ENCODE data around the gene LCN1. TPM values are rescaled to one million over a fixed set of nuclear protein-coding genes. Genes with fewer than 3 reads are reported as not detected.
"Not testable (repeated sequence)": the region's sequence is repeated elsewhere in the genome, so short reads cannot be mapped to it uniquely, and the experiment has no call there.

The LCN1 gene
- total and polyA plus RNA-seq, 2 experiments from 2014 or later, result not detected

DNA sequence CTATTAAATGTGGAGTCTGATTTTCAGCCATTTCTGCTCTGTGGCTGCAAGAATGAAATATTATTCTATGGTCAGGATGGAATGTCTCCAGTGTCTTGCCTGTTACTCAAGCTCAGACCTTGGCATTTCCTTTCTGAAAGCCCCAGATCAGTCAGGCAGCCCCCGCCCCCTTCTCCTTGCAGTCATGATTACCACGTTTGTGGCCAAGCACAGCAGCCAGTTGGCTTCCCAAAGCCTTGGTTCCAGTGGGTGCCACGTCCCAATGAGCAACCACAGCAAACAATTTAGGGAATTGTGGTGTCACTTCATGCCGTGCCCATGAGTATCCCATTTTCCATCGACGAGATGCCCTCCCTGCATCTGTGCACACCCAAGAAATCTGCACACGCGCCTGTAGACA lies 15.0 kb downstream of the LCN1 start:
- H3K9me3 ChIP-seq (ENCODE audit: low read depth), result no peaks in the 10 kb centered on the region
- no peak overlapping the region for H3K9ac ChIP-seq
- 46 to 49% methylated on average over 8 of the region's 8 CpGs for WGBS, 2 experiments (ENCODE audit: low coverage in 1 of 2, low lambda C conversion rate in 2 of 2, missing lambda C conversion rate in 2 of 2)
- peak; percentile 48 for DNase-seq
- no peaks in the 10 kb centered on the region for H3K36me3 ChIP-seq (ENCODE audit: low read depth)
- H2AFZ ChIP-seq, result no peak overlapping the region
- in situ Hi-C loops (cut with MboI), result no loop called here
- H3K27me3 ChIP-seq (replicated peaks; ENCODE audit: insufficient read depth), result peaks cover 19% of the 10 kb centered on the region
- no peak overlapping the region for H3K27ac ChIP-seq
- no peaks in the 10 kb centered on the region for H3K4me1 ChIP-seq (ENCODE audit: insufficient read depth)
- H3F3A ChIP-seq (ENCODE audit: insufficient read depth), result no peaks in the 10 kb centered on the region
- no peak for TF ChIP-seq EZH2 (IDR thresholded peaks at IDR 0.05; ENCODE audit: insufficient read depth, poor library complexity, severe bottlenecking)
- no peak for TF ChIP-seq EZH2phosphoT487 (IDR thresholded peaks at IDR 0.05; ENCODE audit: insufficient read depth, low read depth)
- H3K4me2 ChIP-seq (ENCODE audit: unreplicated experiment), result no peak overlapping the region
- H4K20me1 ChIP-seq (ENCODE audit: insufficient read depth), result no peaks in the 10 kb centered on the region
- H3K9me2 ChIP-seq (ENCODE audit: insufficient read depth), result no peaks in the 10 kb centered on the region
- H3K4me3 ChIP-seq, result no peak overlapping the region
- H3K79me2 ChIP-seq (ENCODE audit: insufficient read depth), result no peaks in the 10 kb centered on the region

DNA sequence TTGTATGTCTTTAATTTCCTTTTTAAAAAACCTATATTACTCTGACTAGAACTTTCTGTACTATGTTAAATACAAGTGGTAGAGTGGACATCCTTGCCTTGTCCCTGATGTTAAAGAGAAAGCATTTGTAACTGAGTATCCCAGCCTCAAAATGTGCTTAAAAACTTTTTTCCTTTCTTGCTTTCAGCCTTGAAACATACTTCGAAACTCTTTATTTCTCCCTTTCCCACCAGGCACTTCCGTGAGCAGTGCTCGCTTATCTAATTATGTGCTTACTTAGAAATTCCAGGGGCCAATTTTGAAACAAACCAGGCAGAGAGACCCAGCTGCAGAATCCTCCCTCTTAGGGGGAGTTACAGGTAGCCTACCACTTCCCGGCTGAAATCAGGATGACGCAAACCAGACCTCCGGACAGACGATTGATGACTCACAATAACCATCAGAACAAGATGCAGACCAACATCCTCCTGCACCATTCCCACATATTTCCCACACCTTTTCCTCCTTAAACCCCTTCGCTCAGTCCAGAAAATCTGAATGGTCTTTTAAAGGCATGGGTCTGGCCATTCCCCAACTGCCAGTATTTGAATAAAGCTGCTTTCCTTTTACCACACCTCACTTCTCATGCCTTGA lies 22.1 kb downstream of the LCN1 start:
- H3K79me2 ChIP-seq (ENCODE audit: insufficient read depth); H3K9me2 ChIP-seq (ENCODE audit: insufficient read depth); H3K36me3 ChIP-seq (ENCODE audit: low read depth); H3K27me3 ChIP-seq (replicated peaks; ENCODE audit: insufficient read depth); H4K20me1 ChIP-seq (ENCODE audit: insufficient read depth); H3F3A ChIP-seq (ENCODE audit: insufficient read depth); in situ Hi-C loops (cut with MboI); H3K4me2 ChIP-seq (ENCODE audit: unreplicated experiment); H3K4me1 ChIP-seq (ENCODE audit: insufficient read depth); H3K4me3 ChIP-seq; H3K9ac ChIP-seq; H2AFZ ChIP-seq; H3K27ac ChIP-seq; H3K9me3 ChIP-seq (ENCODE audit: low read depth): not testable (repeated sequence)
- WGBS, 2 experiments (ENCODE audit: low coverage in 1 of 2, low lambda C conversion rate in 2 of 2, missing lambda C conversion rate in 2 of 2), result 1 to 3% methylated on average over 8 of the region's 8 CpGs
- peak; percentile 24 for DNase-seq

DNA sequence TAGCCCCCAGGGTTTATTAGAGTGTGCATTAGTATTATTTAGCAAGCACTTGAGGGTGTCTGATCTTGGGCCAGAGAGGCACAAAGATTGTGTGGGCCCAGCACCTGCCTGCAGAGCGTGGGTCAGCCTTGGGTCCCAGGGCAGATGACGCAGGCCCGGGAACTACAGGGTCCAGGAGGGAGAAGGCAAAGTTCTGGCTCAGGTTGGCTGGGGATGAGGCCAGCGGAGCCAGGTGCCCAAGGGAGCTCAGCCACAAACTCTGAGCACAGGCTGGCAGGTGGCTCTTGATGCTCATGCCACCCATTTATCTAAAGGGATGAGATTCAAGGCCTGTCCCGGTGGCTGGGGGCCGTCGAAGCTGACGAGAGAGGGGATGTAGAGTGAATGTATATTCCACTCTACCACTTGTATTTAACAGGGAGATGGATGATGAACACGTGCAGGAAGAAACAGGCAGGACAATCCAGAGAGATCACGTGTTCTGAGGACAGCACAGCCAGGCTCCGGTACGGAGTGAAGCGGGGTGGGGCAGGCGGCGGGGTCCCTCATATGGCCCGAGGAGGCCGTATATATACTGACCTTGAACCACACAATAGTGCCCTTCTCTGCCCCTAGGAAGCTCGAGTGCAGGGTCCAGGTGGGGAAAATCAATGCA lies 23.9 kb downstream of the LCN1 start:
- no peaks in the 10 kb centered on the region for H3K36me3 ChIP-seq (ENCODE audit: low read depth)
- no peak overlapping the region for H3K4me2 ChIP-seq (ENCODE audit: unreplicated experiment)
- no peak overlapping the region for H3K27ac ChIP-seq
- H3K79me2 ChIP-seq (ENCODE audit: insufficient read depth), result no peaks in the 10 kb centered on the region
- no peak overlapping the region for H2AFZ ChIP-seq
- in situ Hi-C loops (cut with MboI), result no loop called here
- no peaks in the 10 kb centered on the region for H3K27me3 ChIP-seq (replicated peaks; ENCODE audit: insufficient read depth)
- H3K9me3 ChIP-seq (ENCODE audit: low read depth), result no peaks in the 10 kb centered on the region
- TF ChIP-seq EZH2 (IDR thresholded peaks at IDR 0.05; ENCODE audit: insufficient read depth, poor library complexity, severe bottlenecking) (no peak), EZH2phosphoT487 (IDR thresholded peaks at IDR 0.05; ENCODE audit: insufficient read depth, low read depth) (no peak)
- H3K9ac ChIP-seq, result no peak overlapping the region
- H3F3A ChIP-seq (ENCODE audit: insufficient read depth), result no peaks in the 10 kb centered on the region
- 62 to 63% methylated on average over 18 of the region's 18 CpGs for WGBS, 2 experiments (ENCODE audit: low coverage in 1 of 2, low lambda C conversion rate in 2 of 2, missing lambda C conversion rate in 2 of 2)
- DNase-seq, result no peak
- H3K9me2 ChIP-seq (ENCODE audit: insufficient read depth), result no peaks in the 10 kb centered on the region
- H3K4me1 ChIP-seq (ENCODE audit: insufficient read depth), result no peaks in the 10 kb centered on the region
- no peaks in the 10 kb centered on the region for H4K20me1 ChIP-seq (ENCODE audit: insufficient read depth)
- H3K4me3 ChIP-seq, result no peak overlapping the region

DNA sequence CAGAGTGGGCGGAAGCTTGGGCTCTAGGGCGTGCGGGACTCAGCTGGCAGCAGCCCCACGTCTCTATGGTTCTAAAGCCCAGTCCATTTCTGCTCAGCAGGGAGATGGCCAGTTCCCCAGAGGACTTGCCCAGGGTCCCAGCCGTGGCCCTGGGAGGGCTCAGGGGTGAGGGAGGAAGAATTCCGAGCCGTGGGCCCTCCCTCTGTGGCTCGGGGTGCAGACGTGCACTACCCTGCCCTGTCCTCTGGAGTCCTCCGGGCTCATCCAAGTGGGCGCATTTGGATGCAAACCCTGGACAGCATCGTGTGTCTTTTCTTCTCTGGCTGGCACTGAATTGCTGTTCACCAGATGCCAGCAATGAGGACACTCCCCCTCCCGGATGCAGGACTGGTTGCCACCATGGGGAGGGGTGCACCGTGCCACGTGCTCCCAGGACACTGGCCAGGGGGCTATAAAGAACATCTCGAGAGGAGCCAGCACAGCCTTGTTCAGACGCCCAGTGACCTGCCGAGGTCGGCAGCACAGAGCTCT lies 24.5 kb downstream of the LCN1 start, which contains the start of gene OBP2A:
Gene OBP2A, plus strand, starts transcription at position 481 of the 531 bp plus-strand sequence. CDS start 55 bp downstream, outside the sequence.
- H3K4me1 ChIP-seq (ENCODE audit: insufficient read depth); H3K27ac ChIP-seq; in situ Hi-C loops (cut with MboI); H3K9me3 ChIP-seq (ENCODE audit: low read depth); H3K4me3 ChIP-seq; H3K4me2 ChIP-seq (ENCODE audit: unreplicated experiment); H3K36me3 ChIP-seq (ENCODE audit: low read depth); H3K27me3 ChIP-seq (replicated peaks; ENCODE audit: insufficient read depth); H3F3A ChIP-seq (ENCODE audit: insufficient read depth); H3K79me2 ChIP-seq (ENCODE audit: insufficient read depth); H4K20me1 ChIP-seq (ENCODE audit: insufficient read depth); H3K9ac ChIP-seq; H3K9me2 ChIP-seq (ENCODE audit: insufficient read depth); DNase-seq; H2AFZ ChIP-seq: not testable (repeated sequence)
- 59 to 70% methylated on average over 10 to 15 of the region's 19 CpGs for WGBS, 2 experiments (ENCODE audit: low coverage in 1 of 2, low lambda C conversion rate in 2 of 2, missing lambda C conversion rate in 2 of 2)

DNA sequence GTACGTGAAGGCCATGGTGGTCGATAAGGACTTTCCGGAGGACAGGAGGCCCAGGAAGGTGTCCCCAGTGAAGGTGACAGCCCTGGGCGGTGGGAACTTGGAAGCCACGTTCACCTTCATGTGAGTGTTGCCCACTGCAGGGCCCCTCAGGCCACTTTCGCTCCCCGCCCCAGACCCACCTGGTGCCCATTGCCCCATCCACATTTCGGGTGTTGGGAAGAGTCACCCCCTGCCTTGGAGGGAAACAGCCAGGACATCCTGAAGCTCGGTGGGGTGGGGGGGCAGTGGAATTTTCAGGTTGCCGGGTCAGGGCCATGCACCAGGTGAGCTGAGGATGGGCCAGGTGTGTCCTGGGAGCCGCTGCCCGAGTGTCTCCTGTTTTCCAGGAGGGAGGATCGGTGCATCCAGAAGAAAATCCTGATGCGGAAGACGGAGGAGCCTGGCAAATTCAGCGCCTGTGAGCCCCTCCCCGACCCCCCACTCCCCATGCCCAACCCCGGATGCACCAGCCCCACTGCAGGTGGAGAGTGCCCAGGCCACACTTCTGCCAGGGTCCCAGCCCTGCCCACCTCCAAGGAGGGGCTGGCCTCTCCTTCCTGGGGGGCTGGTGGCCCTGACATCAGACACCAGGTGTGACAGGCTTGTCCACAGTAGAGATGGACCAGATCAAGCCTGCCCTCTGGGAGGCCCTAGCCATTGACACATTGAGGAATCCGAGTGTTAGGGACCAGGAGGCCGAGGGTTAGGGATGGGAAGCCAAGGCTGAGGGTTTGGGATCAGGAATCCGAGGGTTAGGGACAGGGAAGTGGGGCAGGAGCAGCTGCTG lies 25.8 kb downstream of the LCN1 start:
- 58 to 70% methylated on average over 10 to 19 of the region's 21 CpGs for WGBS, 2 experiments (ENCODE audit: low coverage in 1 of 2, low lambda C conversion rate in 2 of 2, missing lambda C conversion rate in 2 of 2)
- in situ Hi-C loops (cut with MboI); H3K9me3 ChIP-seq (ENCODE audit: low read depth); H3K4me1 ChIP-seq (ENCODE audit: insufficient read depth); H3K36me3 ChIP-seq (ENCODE audit: low read depth); H4K20me1 ChIP-seq (ENCODE audit: insufficient read depth); H3F3A ChIP-seq (ENCODE audit: insufficient read depth); H3K79me2 ChIP-seq (ENCODE audit: insufficient read depth); H3K27ac ChIP-seq; H3K27me3 ChIP-seq (replicated peaks; ENCODE audit: insufficient read depth); H3K9ac ChIP-seq; H3K4me3 ChIP-seq; H3K9me2 ChIP-seq (ENCODE audit: insufficient read depth); H2AFZ ChIP-seq; H3K4me2 ChIP-seq (ENCODE audit: unreplicated experiment); DNase-seq: not testable (repeated sequence)

All from GM23248 (cell line).